ENCODE data around the gene POMT1. TPM values are rescaled to one million over a fixed set of nuclear protein-coding genes. Genes with fewer than 3 reads are reported as not detected.
A peak's percentile ranks its signal among the peaks of the same experiment; 100 is the strongest.

The POMT1 gene
- total RNA-seq, 2 donors from 2014 or later: 36.5 to 59.5 TPM

DNA sequence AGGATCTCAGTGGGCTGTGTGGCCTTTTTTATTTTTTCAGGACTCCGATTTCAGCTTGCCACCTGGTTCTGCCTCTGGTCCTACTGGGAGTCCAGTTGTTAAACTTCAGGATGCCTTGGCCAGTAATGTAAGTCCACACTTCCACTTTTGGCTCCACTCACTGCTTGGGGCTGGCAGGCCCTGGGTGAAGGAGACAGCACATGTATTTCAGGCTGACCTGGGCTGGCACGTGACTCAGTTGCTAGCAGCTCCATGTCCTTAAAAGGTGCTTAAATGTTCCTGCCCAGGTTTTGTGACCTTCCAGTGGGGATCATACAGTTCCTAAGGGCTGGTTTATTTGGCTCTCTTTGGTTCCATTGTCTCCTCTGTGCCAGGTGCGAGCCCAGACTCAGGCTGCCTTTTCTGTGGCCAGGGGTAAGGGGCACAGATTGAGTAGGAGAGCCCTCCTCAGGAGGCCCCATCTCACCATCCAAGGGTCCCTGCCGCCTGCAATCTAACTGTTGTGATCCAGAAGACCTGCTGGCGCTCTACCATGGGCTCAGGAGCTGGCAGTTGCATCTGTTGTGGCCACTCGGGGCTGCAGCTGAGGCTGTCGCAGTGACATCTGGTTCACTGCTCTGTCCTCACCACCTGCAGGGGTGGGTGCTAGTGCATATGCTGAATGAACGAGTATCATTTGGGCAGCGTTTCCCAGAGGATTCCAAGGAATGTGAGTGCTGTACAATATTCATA is 19.2 kb upstream of the POMT1 start:
- TF ChIP-seq POLR2A (IDR thresholded peaks at IDR 0.05) (no peak), POLR2AphosphoS5 (IDR thresholded peaks at IDR 0.05) (peak; percentile 84)
- DNase-seq (ENCODE audit: low spot score): peak; percentile 81
- H3K9me3 ChIP-seq: no peaks in the 10 kb centered on the region
- H3K27me3 ChIP-seq (replicated peaks; ENCODE audit: insufficient read depth): no peaks in the 10 kb centered on the region
- peaks cover 15 to 30% of the 10 kb centered on the region in 2 donors for H3K36me3 ChIP-seq
- H3K4me3 ChIP-seq: no peak overlapping the region
- 63% methylated on average over 9 of the region's 9 CpGs for WGBS
- intact Hi-C loops (cut with DNase I): no loop called here
- peaks cover 21% of the 10 kb centered on the region for H3K4me1 ChIP-seq (replicated peaks)
- peak overlapping the region; percentile 66 to 78 for H3K27ac ChIP-seq

DNA sequence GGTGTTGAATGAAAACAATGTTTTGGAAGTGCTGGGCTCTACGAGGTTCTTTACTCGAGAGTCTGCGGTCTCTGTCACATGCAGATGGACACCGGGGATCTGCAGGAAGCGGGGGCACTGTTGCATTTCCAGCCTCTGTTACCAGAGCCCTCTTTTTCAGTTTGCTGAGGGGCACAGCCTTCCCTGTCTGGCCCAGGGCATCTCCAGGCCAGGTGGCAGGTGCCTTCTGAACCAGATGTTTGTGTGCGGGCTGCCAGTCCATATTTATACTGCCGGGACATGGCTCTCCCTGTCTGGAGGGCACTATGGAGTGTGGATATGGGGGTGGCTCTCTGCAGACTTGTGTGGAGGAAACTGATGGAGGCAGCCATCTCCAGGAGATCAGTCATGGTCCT is 18.7 kb upstream of the POMT1 start:
- no peak for DNase-seq (ENCODE audit: low spot score)
- Histone ChIP-seq H3K27ac (peak overlapping the region; percentile 58 to 66), H3K9me3 (no peaks in the 10 kb centered on the region), H3K27me3 (replicated peaks; ENCODE audit: insufficient read depth) (no peaks in the 10 kb centered on the region), H3K4me1 (replicated peaks) (peaks cover 21% of the 10 kb centered on the region), H3K36me3 (peaks cover 15 to 29% of the 10 kb centered on the region in 2 donors), H3K4me3 (no peak overlapping the region)
- 89% methylated on average over 7 of the region's 7 CpGs for WGBS
- intact Hi-C loops (cut with DNase I): no loop called here
- TF ChIP-seq, protein P1, sequence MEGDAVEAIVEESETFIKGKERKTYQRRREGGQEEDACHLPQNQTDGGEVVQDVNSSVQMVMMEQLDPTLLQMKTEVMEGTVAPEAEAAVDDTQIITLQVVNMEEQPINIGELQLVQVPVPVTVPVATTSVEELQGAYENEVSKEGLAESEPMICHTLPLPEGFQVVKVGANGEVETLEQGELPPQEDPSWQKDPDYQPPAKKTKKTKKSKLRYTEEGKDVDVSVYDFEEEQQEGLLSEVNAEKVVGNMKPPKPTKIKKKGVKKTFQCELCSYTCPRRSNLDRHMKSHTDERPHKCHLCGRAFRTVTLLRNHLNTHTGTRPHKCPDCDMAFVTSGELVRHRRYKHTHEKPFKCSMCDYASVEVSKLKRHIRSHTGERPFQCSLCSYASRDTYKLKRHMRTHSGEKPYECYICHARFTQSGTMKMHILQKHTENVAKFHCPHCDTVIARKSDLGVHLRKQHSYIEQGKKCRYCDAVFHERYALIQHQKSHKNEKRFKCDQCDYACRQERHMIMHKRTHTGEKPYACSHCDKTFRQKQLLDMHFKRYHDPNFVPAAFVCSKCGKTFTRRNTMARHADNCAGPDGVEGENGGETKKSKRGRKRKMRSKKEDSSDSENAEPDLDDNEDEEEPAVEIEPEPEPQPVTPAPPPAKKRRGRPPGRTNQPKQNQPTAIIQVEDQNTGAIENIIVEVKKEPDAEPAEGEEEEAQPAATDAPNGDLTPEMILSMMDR (IDR thresholded peaks at IDR 0.05): no peak
- no peak for TF ChIP-seq POLR2AphosphoS5 (IDR thresholded peaks at IDR 0.05)
- no peak for TF ChIP-seq POLR2A (IDR thresholded peaks at IDR 0.05)

DNA sequence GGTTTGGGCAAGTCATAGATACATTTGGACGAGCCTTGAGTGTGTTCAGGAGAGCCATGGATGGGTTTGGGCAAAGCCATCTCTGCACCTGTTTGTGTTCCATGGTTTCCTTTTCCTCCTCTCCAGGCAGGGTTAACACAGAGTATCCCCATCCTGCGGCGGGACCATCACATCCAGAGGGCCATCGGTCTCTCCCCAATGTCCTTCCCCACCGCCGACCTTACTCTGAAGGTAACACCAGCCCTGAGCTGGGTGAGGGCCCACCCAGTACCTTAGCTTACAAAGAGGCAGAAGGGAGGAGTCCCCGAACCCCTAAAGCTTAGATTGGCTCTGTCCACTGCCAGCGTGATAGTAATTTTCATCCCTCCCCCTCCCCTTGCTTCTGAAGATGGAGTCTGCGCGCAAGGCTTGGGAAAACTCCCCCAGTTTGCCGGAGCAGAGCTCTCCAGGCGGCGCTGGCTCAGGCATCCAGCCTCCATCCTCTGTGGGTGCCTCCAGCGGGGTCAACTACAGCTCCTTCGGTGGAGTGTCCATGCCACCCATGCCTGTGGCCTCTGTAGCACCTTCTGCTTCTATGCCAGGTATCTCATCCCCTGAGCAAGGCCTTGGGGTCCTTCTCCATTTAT is 18.0 kb upstream of the POMT1 start:
- intact Hi-C loops (cut with DNase I): no loop called here
- WGBS: 94% methylated on average over 15 of the region's 15 CpGs
- Histone ChIP-seq H3K36me3 (peaks cover 21 to 26% of the 10 kb centered on the region in 2 donors), H3K4me1 (replicated peaks) (peaks cover 21% of the 10 kb centered on the region), H3K27me3 (replicated peaks; ENCODE audit: insufficient read depth) (no peaks in the 10 kb centered on the region), H3K27ac (peak overlapping the region; percentile 21 to 66), H3K9me3 (no peaks in the 10 kb centered on the region), H3K4me3 (no peak overlapping the region)
- TF ChIP-seq POLR2AphosphoS5 (IDR thresholded peaks at IDR 0.05) (no peak), POLR2A (IDR thresholded peaks at IDR 0.05) (no peak)
- TF ChIP-seq, protein P1 (IDR thresholded peaks at IDR 0.05): no peak
- DNase-seq (ENCODE audit: low spot score): no peak

DNA sequence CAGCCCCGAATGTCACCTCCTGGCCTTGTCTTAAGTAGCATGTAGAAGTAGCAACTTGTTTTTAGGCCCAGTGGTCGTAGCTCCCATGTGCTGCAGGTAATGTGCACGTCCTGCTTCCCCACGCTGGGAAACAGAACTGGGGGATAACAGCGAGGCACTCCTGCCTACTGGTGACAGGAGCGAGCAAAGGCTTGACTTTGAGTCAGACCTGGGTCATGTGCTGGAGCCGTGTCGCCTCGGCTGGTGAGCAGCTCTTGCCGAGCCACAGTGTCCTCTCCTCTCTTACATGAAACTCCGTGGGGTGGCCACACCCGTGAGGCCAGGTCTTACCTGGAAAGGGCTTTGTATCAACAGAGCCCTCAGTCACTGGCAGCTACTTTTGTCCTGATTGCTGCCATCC is 17.5 kb upstream of the POMT1 start:
- H3K27ac ChIP-seq: peak overlapping the region; percentile 14 to 21

DNA sequence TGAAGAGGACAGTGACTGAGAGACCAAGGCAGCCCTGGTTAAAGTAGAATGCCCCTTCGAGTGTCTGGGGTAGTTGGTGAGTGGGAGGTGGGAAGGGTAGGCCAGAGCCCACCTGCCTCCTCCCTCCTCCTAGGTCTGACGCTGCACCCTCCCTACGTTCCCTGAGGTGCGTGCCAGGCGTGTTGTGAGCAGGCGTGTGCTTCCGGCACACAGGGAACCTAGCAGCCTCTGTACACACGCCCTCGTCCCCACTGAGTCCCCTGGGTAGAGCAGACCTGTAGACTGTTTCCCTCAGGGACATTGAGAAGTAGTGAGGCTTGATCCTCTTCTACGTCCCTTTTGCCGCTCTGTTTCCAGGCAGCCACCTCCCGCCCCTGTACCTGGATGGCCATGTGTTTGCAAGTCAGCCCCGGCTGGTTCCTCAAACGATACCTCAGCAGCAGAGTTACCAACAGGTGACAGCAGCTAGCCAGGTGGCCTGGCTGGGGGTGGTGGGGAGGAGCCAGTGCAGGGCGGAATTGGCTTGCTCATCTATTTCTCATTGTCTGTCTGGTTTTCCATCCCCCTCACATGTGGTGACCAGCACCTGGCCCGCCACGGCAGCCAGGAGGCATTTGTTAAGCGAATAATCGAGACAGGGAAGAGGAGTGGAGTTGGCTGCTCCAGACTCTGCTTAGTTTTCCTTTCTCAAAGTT is 16.8 kb upstream of the POMT1 start:
- intact Hi-C loops (cut with DNase I): no loop called here
- no peak for TF ChIP-seq POLR2A (IDR thresholded peaks at IDR 0.05)
- 60% methylated on average over 19 of the region's 19 CpGs for WGBS
- H3K4me3 ChIP-seq: no peak overlapping the region
- H3K27me3 ChIP-seq (replicated peaks; ENCODE audit: insufficient read depth): no peaks in the 10 kb centered on the region
- peaks cover 22 to 33% of the 10 kb centered on the region in 2 donors for H3K36me3 ChIP-seq
- DNase-seq (ENCODE audit: low spot score): no peak
- H3K9me3 ChIP-seq: no peaks in the 10 kb centered on the region
- peaks cover 21% of the 10 kb centered on the region for H3K4me1 ChIP-seq (replicated peaks)
- H3K27ac ChIP-seq: peak overlapping the region; percentile 14 to 35

More for the DNA sequence above, 17.5 kb upstream of the POMT1 start:
- intact Hi-C loops (cut with DNase I): no loop called here
- no peaks in the 10 kb centered on the region for H3K9me3 ChIP-seq
- TF ChIP-seq, protein P1 (IDR thresholded peaks at IDR 0.05): no peak
- no peak for TF ChIP-seq POLR2A (IDR thresholded peaks at IDR 0.05)
- TF ChIP-seq POLR2AphosphoS5 (IDR thresholded peaks at IDR 0.05): no peak
- H3K4me1 ChIP-seq (replicated peaks): peaks cover 21% of the 10 kb centered on the region
- H3K27me3 ChIP-seq (replicated peaks; ENCODE audit: insufficient read depth): no peaks in the 10 kb centered on the region
- H3K36me3 ChIP-seq: peaks cover 22 to 28% of the 10 kb centered on the region in 2 donors
- no peak overlapping the region for H3K4me3 ChIP-seq
- 88% methylated on average over 10 of the region's 12 CpGs for WGBS
- no peak for DNase-seq (ENCODE audit: low spot score)
